Activated naive CD4-positive, alpha-beta T cell treated with anti-CD3 and anti-CD28 coated beads for 36 hours (primary cell): ENCODE measurements around the gene BCO1. TPM values are rescaled to one million over a fixed set of nuclear protein-coding genes. Genes with fewer than 3 reads are reported as not detected.

ENCODE experiments used
- CTCF ChIA-PET: fragments of 350-600 bp; sonication (Branson Sonifier 250); formaldehyde crosslinking; loops from one replicate; lab custom pipeline; 2021; ENCODE audit warnings: antibody characterized with exemption; lab: Charles Lee
- DNase-seq: peaks from one replicate; pipeline ENCODE4 v3.0.0-alpha.2; 2020
- H3K27ac Mint-ChIP-seq: one replicate; pipeline ENCODE4 v1.8.0; 2021; ENCODE audit warnings: mild to moderate bottlenecking, mixed read lengths
- H3K27me3 Mint-ChIP-seq: one replicate; pipeline ENCODE4 v1.8.0; 2021; ENCODE audit warnings: low read depth, mixed read lengths
- H3K36me3 Mint-ChIP-seq: one replicate; pipeline ENCODE4 v1.8.0; 2021; ENCODE audit warnings: low read depth, mixed read lengths
- H3K4me1 Mint-ChIP-seq: one replicate; pipeline ENCODE4 v1.8.0; 2021; ENCODE audit warnings: low read depth, mixed read lengths
- H3K4me3 Mint-ChIP-seq: one replicate; pipeline ENCODE4 v1.8.0; 2021; ENCODE audit warnings: mild to moderate bottlenecking, moderate library complexity, mixed read lengths
- H3K9me3 Mint-ChIP-seq: one replicate; pipeline ENCODE4 v1.8.0; 2021; ENCODE audit warnings: mixed read lengths
- intact Hi-C: fragments of 100-400 bp; cut with micrococcal nuclease; formaldehyde crosslinking; loops from one replicate; pipeline ENCODE4 v1.15.1; 2023
- total RNA-seq, 2 experiments: library from RNA; stranded (reverse); gene quantifications; one replicate each; pipeline ENCODE4 v1.2.3, GENCODE V29; 2021

BCO1 gene
- total RNA-seq, 2 experiments from 2014 or later, result not detected

GRCh38 chr16:81265052-81265451 is 26.6 kb downstream of the BCO1 start:
- DNase-seq, result no peak
- CTCF ChIA-PET, result no interaction called here

GRCh38 chr16:81265658-81266451 is 27.4 kb downstream of the BCO1 start:
- CTCF ChIA-PET, result no interaction called here

More at GRCh38 chr16:81265052-81265451, 26.6 kb downstream of the BCO1 start:
- intact Hi-C loops, result no loop called here
- H3K36me3 Mint-ChIP-seq, result no peaks in the 10 kb centered on the region
- H3K9me3 Mint-ChIP-seq, result no peaks in the 10 kb centered on the region
- no peak overlapping the region for H3K4me3 Mint-ChIP-seq
- no peaks in the 10 kb centered on the region for H3K4me1 Mint-ChIP-seq
- H3K27ac Mint-ChIP-seq, result no peak overlapping the region
- no peaks in the 10 kb centered on the region for H3K27me3 Mint-ChIP-seq

GRCh38 chr16:81266680-81267095 is 28.2 kb downstream of the BCO1 start:
- intact Hi-C loops, result no loop called here
- CTCF ChIA-PET, result interaction anchor here (0.5 kb wide), 1 partner anchor 164 kb away, joined by 3 read pairs; no protein-coding TSS in a partner anchor

More at GRCh38 chr16:81265658-81266451, 27.4 kb downstream of the BCO1 start:
- H3K4me1 Mint-ChIP-seq, result no peaks in the 10 kb centered on the region
- H3K9me3 Mint-ChIP-seq, result no peaks in the 10 kb centered on the region
- no peak overlapping the region for H3K4me3 Mint-ChIP-seq
- H3K27me3 Mint-ChIP-seq, result no peaks in the 10 kb centered on the region
- no peaks in the 10 kb centered on the region for H3K36me3 Mint-ChIP-seq
- no peak for DNase-seq
- H3K27ac Mint-ChIP-seq, result no peak overlapping the region
- intact Hi-C loops, result no loop called here

GRCh38 chr16:81268509-81268908 is 30.0 kb downstream of the BCO1 start:
- intact Hi-C loops, result no loop called here
- Mint-ChIP-seq H3K4me1 (no peaks in the 10 kb centered on the region), H3K27ac (no peak overlapping the region), H3K9me3 (no peaks in the 10 kb centered on the region), H3K27me3 (peaks cover 2% of the 10 kb centered on the region), H3K4me3 (no peak overlapping the region), H3K36me3 (no peaks in the 10 kb centered on the region)
- no peak for DNase-seq
- CTCF ChIA-PET, result interaction anchor here (0.6 kb wide), 1 partner anchor 267 kb away, joined by 5 read pairs; no protein-coding TSS in a partner anchor

More at GRCh38 chr16:81266680-81267095, 28.2 kb downstream of the BCO1 start:
- H3K4me3 Mint-ChIP-seq, result no peak overlapping the region
- H3K27me3 Mint-ChIP-seq, result peaks cover 2% of the 10 kb centered on the region
- no peaks in the 10 kb centered on the region for H3K36me3 Mint-ChIP-seq
- no peak overlapping the region for H3K27ac Mint-ChIP-seq
- H3K4me1 Mint-ChIP-seq, result no peaks in the 10 kb centered on the region
- no peaks in the 10 kb centered on the region for H3K9me3 Mint-ChIP-seq
- no peak for DNase-seq

- intact Hi-C loops, result no loop called here
- CTCF ChIA-PET, result no interaction called here
- H3K4me3 Mint-ChIP-seq, result no peak overlapping the region
These were observed 34.9 kb downstream of the BCO1 start for GRCh38 chr16:81273223-81273950.

GRCh38 chr16:81275064-81275532 is 36.6 kb downstream of the BCO1 start:
- peaks cover 2% of the 10 kb centered on the region for H3K27me3 Mint-ChIP-seq
- no peaks in the 10 kb centered on the region for H3K36me3 Mint-ChIP-seq
- H3K27ac Mint-ChIP-seq, result no peak overlapping the region
- no peak overlapping the region for H3K4me3 Mint-ChIP-seq
- no peaks in the 10 kb centered on the region for H3K4me1 Mint-ChIP-seq
- CTCF ChIA-PET, result interaction anchor here (0.8 kb wide), 1 partner anchor 12 kb away, joined by 3 read pairs; no protein-coding TSS in a partner anchor
- no peak for DNase-seq
- H3K9me3 Mint-ChIP-seq, result no peaks in the 10 kb centered on the region
- intact Hi-C loops, result no loop called here

More at GRCh38 chr16:81273223-81273950, 34.9 kb downstream of the BCO1 start:
- Mint-ChIP-seq H3K27me3 (peaks cover 2% of the 10 kb centered on the region), H3K9me3 (no peaks in the 10 kb centered on the region), H3K4me1 (no peaks in the 10 kb centered on the region), H3K36me3 (no peaks in the 10 kb centered on the region), H3K27ac (no peak overlapping the region)
- DNase-seq, result no peak

- intact Hi-C loops, result no loop called here
- CTCF ChIA-PET, result interaction anchor here (0.6 kb wide), 1 partner anchor 91 kb away, joined by 3 read pairs; no protein-coding TSS in a partner anchor
- DNase-seq, result no peak
- no peaks in the 10 kb centered on the region for H3K36me3 Mint-ChIP-seq
- H3K4me3 Mint-ChIP-seq, result no peak overlapping the region
- H3K4me1 Mint-ChIP-seq, result no peaks in the 10 kb centered on the region
- no peaks in the 10 kb centered on the region for H3K9me3 Mint-ChIP-seq
- H3K27me3 Mint-ChIP-seq, result peaks cover 2% of the 10 kb centered on the region
- no peak overlapping the region for H3K27ac Mint-ChIP-seq
These were observed 37.3 kb downstream of the BCO1 start for GRCh38 chr16:81275795-81276194.

- H3K36me3 Mint-ChIP-seq, result no peaks in the 10 kb centered on the region
- no peak for DNase-seq
- no peak overlapping the region for H3K27ac Mint-ChIP-seq
- CTCF ChIA-PET, result interaction anchor here (0.6 kb wide), 1 partner anchor 91 kb away, joined by 3 read pairs; no protein-coding TSS in a partner anchor
- peaks cover 2% of the 10 kb centered on the region for H3K27me3 Mint-ChIP-seq
- intact Hi-C loops, result no loop called here
- no peaks in the 10 kb centered on the region for H3K4me1 Mint-ChIP-seq
- no peaks in the 10 kb centered on the region for H3K9me3 Mint-ChIP-seq
- H3K4me3 Mint-ChIP-seq, result no peak overlapping the region
These were observed 37.8 kb downstream of the BCO1 start for GRCh38 chr16:81276323-81276722.

- no peak for DNase-seq
- CTCF ChIA-PET, result no interaction called here
- no peaks in the 10 kb centered on the region for H3K9me3 Mint-ChIP-seq
- H3K4me3 Mint-ChIP-seq, result no peak overlapping the region
- no peaks in the 10 kb centered on the region for H3K4me1 Mint-ChIP-seq
- no peak overlapping the region for H3K27ac Mint-ChIP-seq
- intact Hi-C loops, result no loop called here
- no peaks in the 10 kb centered on the region for H3K27me3 Mint-ChIP-seq
- no peaks in the 10 kb centered on the region for H3K36me3 Mint-ChIP-seq
These were observed 39.1 kb downstream of the BCO1 start for GRCh38 chr16:81277541-81278080.

GRCh38 chr16:81278526-81278925 is 40.0 kb downstream of the BCO1 start:
- Mint-ChIP-seq H3K27me3 (no peaks in the 10 kb centered on the region), H3K36me3 (no peaks in the 10 kb centered on the region), H3K9me3 (no peaks in the 10 kb centered on the region), H3K4me3 (no peak overlapping the region), H3K27ac (no peak overlapping the region), H3K4me1 (no peaks in the 10 kb centered on the region)
- intact Hi-C loops, result no loop called here
- DNase-seq, result no peak
- CTCF ChIA-PET, result no interaction called here

- Mint-ChIP-seq H3K4me3 (no peak overlapping the region), H3K27me3 (no peaks in the 10 kb centered on the region), H3K4me1 (no peaks in the 10 kb centered on the region), H3K36me3 (no peaks in the 10 kb centered on the region), H3K9me3 (no peaks in the 10 kb centered on the region), H3K27ac (no peak overlapping the region)
- intact Hi-C loops, result no loop called here
- no peak for DNase-seq
- CTCF ChIA-PET, result interaction anchor here (1.6 kb wide), 1 partner anchor 18 kb away, joined by 5 read pairs; no protein-coding TSS in a partner anchor
These were observed 40.9 kb downstream of the BCO1 start for GRCh38 chr16:81279392-81279791.

- no peak overlapping the region for H3K27ac Mint-ChIP-seq
- intact Hi-C loops, result no loop called here
- no peaks in the 10 kb centered on the region for H3K9me3 Mint-ChIP-seq
- H3K27me3 Mint-ChIP-seq, result no peaks in the 10 kb centered on the region
- no peaks in the 10 kb centered on the region for H3K4me1 Mint-ChIP-seq
- H3K36me3 Mint-ChIP-seq, result no peaks in the 10 kb centered on the region
- H3K4me3 Mint-ChIP-seq, result no peak overlapping the region
- DNase-seq, result no peak
- CTCF ChIA-PET, result interaction anchor here (0.6 to 1.6 kb wide), 2 partner anchors 19 to 124 kb away, joined by 5 to 7 read pairs; no protein-coding TSS in a partner anchor
These were observed 41.9 kb downstream of the BCO1 start for GRCh38 chr16:81280393-81280792.
